IMR-90 (cell line): ENCODE measurements around the gene TFAP2C.

Experiments
- CEBPB ChIP-seq: IDR thresholded peaks from 2 replicates; pipeline ENCODE4 v1.6.1; 2012; ENCODE audit warnings: low read depth, low read length, improper control_type of control experiment
- CHD1 ChIP-seq: IDR thresholded peaks from 2 replicates; pipeline ENCODE4 v1.6.1; 2012; ENCODE audit warnings: low read depth, low read length, improper control_type of control experiment
- FOS ChIP-seq: fragments of 150-350 bp; IDR thresholded peaks from 2 replicates; pipeline ENCODE4 v1.6.1; 2016; ENCODE audit warnings: low read depth, low read length
- POLR2A ChIP-seq: IDR thresholded peaks from 2 replicates; pipeline ENCODE4 v1.6.1; 2012; ENCODE audit warnings: mild to moderate bottlenecking, low read depth, low read length
- RAD21 ChIP-seq: IDR thresholded peaks from 2 replicates; pipeline ENCODE4 v1.6.1; 2012; ENCODE audit warnings: low read length, improper control_type of control experiment
- RCOR1 ChIP-seq: IDR thresholded peaks from 2 replicates; pipeline ENCODE4 v1.6.1; 2012; ENCODE audit warnings: mild to moderate bottlenecking, low read length, improper control_type of control experiment; ENCODE audit not compliant: insufficient replicate concordance
- RFX5 ChIP-seq: IDR thresholded peaks from 2 replicates; pipeline ENCODE4 v1.8.0; 2012; ENCODE audit warnings: low read depth, mild to moderate bottlenecking, low read length, moderate library complexity
- SMC3 ChIP-seq: fragments of 150-350 bp; IDR thresholded peaks from 2 replicates; pipeline ENCODE4 v1.6.1; 2016; ENCODE audit warnings: low read depth, mild to moderate bottlenecking, antibody characterized with exemption, low read length, moderate library complexity
- TF ChIP-seq, protein P1 (sequence below): conservative IDR thresholded peaks from 2 replicates; pipeline ENCODE4 v1.5.1; 2012; ENCODE audit warnings: mild to moderate bottlenecking, low read depth, low read length, improper control_type of control experiment
- TF ChIP-seq, protein P2 (sequence below): fragments of 150-350 bp; IDR thresholded peaks from 2 replicates; pipeline ENCODE4 v1.6.1; 2017; ENCODE audit warnings: mild to moderate bottlenecking, antibody characterized with exemption, low read length, low read depth
- TF ChIP-seq, protein P3 (sequence below): fragments of 150-350 bp; IDR thresholded peaks from 2 replicates; pipeline ENCODE4 v1.6.1; 2016; ENCODE audit warnings: low read depth, mild to moderate bottlenecking, low read length, moderate library complexity, borderline replicate concordance

DNA sequence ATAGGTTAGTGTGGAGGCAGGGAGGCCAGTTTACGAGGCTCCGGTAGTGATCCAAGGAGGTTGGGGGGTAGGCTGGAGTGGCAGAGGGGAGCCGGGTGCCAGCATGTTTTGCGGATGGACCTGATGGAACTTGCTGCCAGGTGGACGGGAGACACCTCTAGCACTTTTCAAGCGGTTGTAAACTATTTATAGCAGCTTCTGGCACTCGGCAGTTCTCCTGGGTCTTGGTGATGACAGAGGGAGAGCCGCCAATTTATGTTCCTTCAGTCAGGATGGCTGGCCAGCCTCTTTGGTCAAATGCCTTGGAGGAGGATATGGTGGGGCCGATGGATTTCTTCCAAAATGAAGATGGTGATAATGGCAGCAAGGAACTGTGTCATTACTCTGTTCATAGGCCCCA, 28.8 kb downstream of the TFAP2C start:
- no peak for TF ChIP-seq RCOR1
- no peak for TF ChIP-seq POLR2A
- TF ChIP-seq, protein P1, sequence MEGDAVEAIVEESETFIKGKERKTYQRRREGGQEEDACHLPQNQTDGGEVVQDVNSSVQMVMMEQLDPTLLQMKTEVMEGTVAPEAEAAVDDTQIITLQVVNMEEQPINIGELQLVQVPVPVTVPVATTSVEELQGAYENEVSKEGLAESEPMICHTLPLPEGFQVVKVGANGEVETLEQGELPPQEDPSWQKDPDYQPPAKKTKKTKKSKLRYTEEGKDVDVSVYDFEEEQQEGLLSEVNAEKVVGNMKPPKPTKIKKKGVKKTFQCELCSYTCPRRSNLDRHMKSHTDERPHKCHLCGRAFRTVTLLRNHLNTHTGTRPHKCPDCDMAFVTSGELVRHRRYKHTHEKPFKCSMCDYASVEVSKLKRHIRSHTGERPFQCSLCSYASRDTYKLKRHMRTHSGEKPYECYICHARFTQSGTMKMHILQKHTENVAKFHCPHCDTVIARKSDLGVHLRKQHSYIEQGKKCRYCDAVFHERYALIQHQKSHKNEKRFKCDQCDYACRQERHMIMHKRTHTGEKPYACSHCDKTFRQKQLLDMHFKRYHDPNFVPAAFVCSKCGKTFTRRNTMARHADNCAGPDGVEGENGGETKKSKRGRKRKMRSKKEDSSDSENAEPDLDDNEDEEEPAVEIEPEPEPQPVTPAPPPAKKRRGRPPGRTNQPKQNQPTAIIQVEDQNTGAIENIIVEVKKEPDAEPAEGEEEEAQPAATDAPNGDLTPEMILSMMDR = no peak
- no peak for TF ChIP-seq CEBPB
- TF ChIP-seq SMC3 = no peak
- TF ChIP-seq FOS = no peak
- TF ChIP-seq, protein P2, sequence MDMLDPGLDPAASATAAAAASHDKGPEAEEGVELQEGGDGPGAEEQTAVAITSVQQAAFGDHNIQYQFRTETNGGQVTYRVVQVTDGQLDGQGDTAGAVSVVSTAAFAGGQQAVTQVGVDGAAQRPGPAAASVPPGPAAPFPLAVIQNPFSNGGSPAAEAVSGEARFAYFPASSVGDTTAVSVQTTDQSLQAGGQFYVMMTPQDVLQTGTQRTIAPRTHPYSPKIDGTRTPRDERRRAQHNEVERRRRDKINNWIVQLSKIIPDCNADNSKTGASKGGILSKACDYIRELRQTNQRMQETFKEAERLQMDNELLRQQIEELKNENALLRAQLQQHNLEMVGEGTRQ = no peak
- TF ChIP-seq RAD21 = no peak
- no peak for TF ChIP-seq CHD1
- TF ChIP-seq, protein P3, sequence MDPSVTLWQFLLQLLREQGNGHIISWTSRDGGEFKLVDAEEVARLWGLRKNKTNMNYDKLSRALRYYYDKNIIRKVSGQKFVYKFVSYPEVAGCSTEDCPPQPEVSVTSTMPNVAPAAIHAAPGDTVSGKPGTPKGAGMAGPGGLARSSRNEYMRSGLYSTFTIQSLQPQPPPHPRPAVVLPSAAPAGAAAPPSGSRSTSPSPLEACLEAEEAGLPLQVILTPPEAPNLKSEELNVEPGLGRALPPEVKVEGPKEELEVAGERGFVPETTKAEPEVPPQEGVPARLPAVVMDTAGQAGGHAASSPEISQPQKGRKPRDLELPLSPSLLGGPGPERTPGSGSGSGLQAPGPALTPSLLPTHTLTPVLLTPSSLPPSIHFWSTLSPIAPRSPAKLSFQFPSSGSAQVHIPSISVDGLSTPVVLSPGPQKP = no peak
- no peak for TF ChIP-seq RFX5
